SJCRH30 (cell line): ENCODE measurements around the gene MDC1. TPM values are rescaled to one million over a fixed set of nuclear protein-coding genes. Genes with fewer than 3 reads are reported as not detected.

Experiments
- DNase-seq, 2 experiments: peaks; one replicate each; pipeline ENCODE4 v3.0.0-alpha.2; 2015 to 2020
- H3K27ac ChIP-seq: fragments of 250-450 bp; sonication (Bioruptor Pico); 2 replicates; pipeline ENCODE4 v1.5.1; 2020; ENCODE audit warnings: mild to moderate bottlenecking, moderate library complexity
- H3K27me3 ChIP-seq: fragments of 250-450 bp; sonication (Bioruptor Pico); 2 replicates; pipeline ENCODE4 v1.5.1; 2020; ENCODE audit warnings: mild to moderate bottlenecking, moderate library complexity
- H3K36me3 ChIP-seq: fragments of 250-450 bp; sonication (Bioruptor Pico); 2 replicates; pipeline ENCODE4 v1.5.1; 2020; ENCODE audit warnings: mild to moderate bottlenecking, moderate library complexity
- H3K4me1 ChIP-seq: fragments of 250-450 bp; sonication (Bioruptor Pico); 2 replicates; pipeline ENCODE4 v1.5.1; 2020; ENCODE audit warnings: mild to moderate bottlenecking, moderate library complexity
- H3K4me3 ChIP-seq: fragments of 250-450 bp; sonication (Bioruptor Pico); 2 replicates; pipeline ENCODE4 v1.5.1; 2020; ENCODE audit warnings: mild to moderate bottlenecking, moderate library complexity
- H3K9me3 ChIP-seq: fragments of 250-450 bp; sonication (Bioruptor Pico); replicated peaks from 2 replicates; pipeline ENCODE4 v1.5.1; 2020; ENCODE audit warnings: mild to moderate bottlenecking, moderate library complexity
- total RNA-seq: library from RNA; depleted of rRNA; stranded (reverse); fragments of >200 nt; shearing (Covaris generic); gene quantifications from 2 replicates; pipeline ENCODE4 v1.2.3, GENCODE V29; 2014

The MDC1 gene
- total RNA-seq, 1 experiment from 2014 or later: 25.0 TPM

GRCh38 chr6:30709101-30709868 is 7.8 kb downstream of the MDC1 start:
- Histone ChIP-seq H3K4me3 (no peak overlapping the region), H3K4me1 (no peaks in the 10 kb centered on the region), H3K9me3 (no peaks in the 10 kb centered on the region), H3K27ac (no peak overlapping the region), H3K27me3 (no peaks in the 10 kb centered on the region), H3K36me3 (peaks cover 27% of the 10 kb centered on the region)
- no peak for DNase-seq

- Histone ChIP-seq H3K27ac (no peak overlapping the region), H3K36me3 (peaks cover 26% of the 10 kb centered on the region), H3K4me3 (no peak overlapping the region), H3K9me3 (no peaks in the 10 kb centered on the region), H3K27me3 (no peaks in the 10 kb centered on the region), H3K4me1 (no peaks in the 10 kb centered on the region)
- DNase-seq: no peak
These were observed 9.7 kb downstream of the MDC1 start for GRCh38 chr6:30707281-30707850.

- no peak overlapping the region for H3K27ac ChIP-seq
- peaks cover 14% of the 10 kb centered on the region for H3K36me3 ChIP-seq
- no peak for DNase-seq
- H3K27me3 ChIP-seq: no peaks in the 10 kb centered on the region
- no peaks in the 10 kb centered on the region for H3K4me1 ChIP-seq
- H3K9me3 ChIP-seq: no peaks in the 10 kb centered on the region
- no peak overlapping the region for H3K4me3 ChIP-seq
These were observed 11.5 kb downstream of the MDC1 start for GRCh38 chr6:30705620-30706019.

GRCh38 chr6:30703821-30704220 is 13.3 kb downstream of the MDC1 start:
- Histone ChIP-seq H3K4me1 (no peaks in the 10 kb centered on the region), H3K4me3 (no peak overlapping the region), H3K27ac (no peak overlapping the region), H3K27me3 (no peaks in the 10 kb centered on the region), H3K36me3 (0 out of 2 replicates have a peak, but pooled peaks cover 5% of the 10 kb centered on the region), H3K9me3 (no peaks in the 10 kb centered on the region)
- no peak for DNase-seq

- H3K4me3 ChIP-seq: no peak overlapping the region
- H3K27ac ChIP-seq: no peak overlapping the region
- no peak for DNase-seq
- no peaks in the 10 kb centered on the region for H3K27me3 ChIP-seq
- H3K36me3 ChIP-seq: 0 out of 2 replicates have a peak, but pooled peaks cover 5% of the 10 kb centered on the region
- H3K9me3 ChIP-seq: no peaks in the 10 kb centered on the region
- H3K4me1 ChIP-seq: no peaks in the 10 kb centered on the region
These were observed 14.1 kb downstream of the MDC1 start for GRCh38 chr6:30703011-30703410.

GRCh38 chr6:30700340-30700739 is 16.7 kb downstream of the MDC1 start:
- DNase-seq: no peak
- Histone ChIP-seq H3K4me3 (no peak overlapping the region), H3K27ac (no peak overlapping the region), H3K36me3 (0 out of 2 replicates have a peak, but pooled peaks cover 5% of the 10 kb centered on the region), H3K9me3 (no peaks in the 10 kb centered on the region), H3K4me1 (no peaks in the 10 kb centered on the region), H3K27me3 (no peaks in the 10 kb centered on the region)

GRCh38 chr6:30696432-30696831 is 20.6 kb downstream of the MDC1 start:
- H3K4me3 ChIP-seq: no peak overlapping the region
- no peaks in the 10 kb centered on the region for H3K9me3 ChIP-seq
- no peaks in the 10 kb centered on the region for H3K36me3 ChIP-seq
- H3K4me1 ChIP-seq: no peaks in the 10 kb centered on the region
- DNase-seq: no peak
- H3K27me3 ChIP-seq: no peaks in the 10 kb centered on the region
- H3K27ac ChIP-seq: no peak overlapping the region

GRCh38 chr6:30691208-30691847 is 25.8 kb downstream of the MDC1 start:
- DNase-seq: peak in 1 of 2 experiments; percentile 50
- Histone ChIP-seq H3K9me3 (no peaks in the 10 kb centered on the region), H3K4me3 (peak overlapping the region; percentile 67), H3K27ac (peak overlapping the region; percentile 70), H3K36me3 (no peaks in the 10 kb centered on the region; the same call in 1 of the 2 replicates), H3K4me1 (peaks cover 15% of the 10 kb centered on the region; the same call in 1 of the 2 replicates), H3K27me3 (no peaks in the 10 kb centered on the region)

- DNase-seq: peak; percentile 93 to 94
- peaks cover 16% of the 10 kb centered on the region; the same call in 1 of the 2 replicates for H3K4me1 ChIP-seq
- no peaks in the 10 kb centered on the region for H3K9me3 ChIP-seq
- peak within 1 kb of the TSS; percentile 67 for H3K4me3 ChIP-seq
- H3K36me3 ChIP-seq: no peaks in the 10 kb centered on the region; the same call in 1 of the 2 replicates
- H3K27me3 ChIP-seq: no peaks in the 10 kb centered on the region
- peak within 1 kb of the TSS; percentile 70 for H3K27ac ChIP-seq
These were observed 26.5 kb downstream of the MDC1 start, which contains the start of gene NRM for GRCh38 chr6:30690403-30691207. TSS of gene NRM (minus strand) at chr6:30690984. CDS start at chr6:30690974, 10 bp downstream.

GRCh38 chr6:30689985-30690384 is 27.1 kb downstream of the MDC1 start:
- Histone ChIP-seq H3K4me3 (peak overlapping the region; percentile 67), H3K27ac (peak overlapping the region; percentile 70), H3K9me3 (no peaks in the 10 kb centered on the region), H3K27me3 (no peaks in the 10 kb centered on the region), H3K36me3 (no peaks in the 10 kb centered on the region; the same call in 1 of the 2 replicates), H3K4me1 (peaks cover 22% of the 10 kb centered on the region; the same call in 1 of the 2 replicates)
- DNase-seq: no peak

- H3K27me3 ChIP-seq: no peaks in the 10 kb centered on the region
- DNase-seq: no peak
- peak overlapping the region; percentile 67 for H3K4me3 ChIP-seq
- no peak overlapping the region for H3K27ac ChIP-seq
- H3K9me3 ChIP-seq: no peaks in the 10 kb centered on the region
- H3K4me1 ChIP-seq: peaks cover 24% of the 10 kb centered on the region; the same call in 1 of the 2 replicates
- H3K36me3 ChIP-seq: no peaks in the 10 kb centered on the region; the same call in 1 of the 2 replicates
These were observed 27.8 kb downstream of the MDC1 start for GRCh38 chr6:30689022-30689865.

GRCh38 chr6:30688569-30688968 is 28.5 kb downstream of the MDC1 start:
- no peaks in the 10 kb centered on the region; the same call in none of the 2 replicates for H3K36me3 ChIP-seq
- no peaks in the 10 kb centered on the region for H3K9me3 ChIP-seq
- peak overlapping the region; percentile 96; the same call in 1 of the 2 replicates for H3K27ac ChIP-seq
- no peaks in the 10 kb centered on the region for H3K27me3 ChIP-seq
- peaks cover 24% of the 10 kb centered on the region; the same call in 1 of the 2 replicates for H3K4me1 ChIP-seq
- peak overlapping the region; percentile 83 for H3K4me3 ChIP-seq
- no peak for DNase-seq

GRCh38 chr6:30687659-30688431 is 29.2 kb downstream of the MDC1 start:
- H3K4me3 ChIP-seq: peak overlapping the region; percentile 83
- peak overlapping the region; percentile 96 for H3K27ac ChIP-seq
- H3K4me1 ChIP-seq: peaks cover 30% of the 10 kb centered on the region; the same call in 1 of the 2 replicates
- no peaks in the 10 kb centered on the region for H3K27me3 ChIP-seq
- no peaks in the 10 kb centered on the region; the same call in none of the 2 replicates for H3K36me3 ChIP-seq
- DNase-seq: peak in 1 of 2 experiments; percentile 38
- H3K9me3 ChIP-seq: no peaks in the 10 kb centered on the region
